Heart left ventricle (tissue), 16 donors: Measurements from ENCODE around the gene IL6ST. TPM values are rescaled to one million over a fixed set of nuclear protein-coding genes. Genes with fewer than 3 reads are reported as not detected.
"Not testable (repeated sequence)": the region's sequence is repeated elsewhere in the genome, so short reads cannot be mapped to it uniquely, and the experiment has no call there.

Source experiments
- ATAC-seq, 4 donors: fragments of 200-7000 bp; cut with Tn5 transposase; one replicate each; pipeline ENCODE4 v1.9.1; 2020 to 2022; ENCODE audit warnings: moderate library complexity in 4 of 4, mild to moderate bottlenecking in 3 of 4, moderate number of reproducible peaks in 1 of 4
- DNase-seq, 5 donors: peaks; one replicate each; pipeline ENCODE4 v3.0.0-alpha.2; 2020
- H3K27ac ChIP-seq, 12 donors: fragments of 200-600 bp; sonication (generic) in 4 of 12; one replicate each; pipeline versions ENCODE4 v1.5.0 to v1.8.0; 2016 to 2022; ENCODE audit warnings: mild to moderate bottlenecking in 2 of 12
- H3K27me3 ChIP-seq, 9 donors: fragments of 200-600 bp; sonication (generic) in 2 of 9; one replicate each; pipeline versions ENCODE4 v1.5.1 to v1.8.0; 2016 to 2022; ENCODE audit warnings: mild to moderate bottlenecking in 3 of 9
- H3K36me3 ChIP-seq, 9 donors: fragments of 200-600 bp; sonication (generic) in 2 of 9; one replicate each; pipeline versions ENCODE4 v1.5.0 to v1.8.0; 2018 to 2022; ENCODE audit warnings: mild to moderate bottlenecking in 2 of 9
- H3K4me1 ChIP-seq, 12 donors: fragments of 200-600 bp; sonication (generic) in 4 of 12; one replicate each; pipeline versions ENCODE4 v1.5.0 to v1.8.0; 2016 to 2022; ENCODE audit warnings: mild to moderate bottlenecking in 3 of 12
- H3K4me3 ChIP-seq, 12 donors: fragments of 200-600 bp; sonication (generic) in 4 of 12; one replicate each; pipeline versions ENCODE4 v1.5.0 to v1.8.0; 2017 to 2022; ENCODE audit warnings: mild to moderate bottlenecking in 9 of 12, moderate library complexity in 4 of 12
- H3K9me3 ChIP-seq, 12 donors: fragments of 200-600 bp; sonication (generic) in 4 of 12; one replicate each; pipeline versions ENCODE4 v1.5.0 to v1.8.0; 2016 to 2022; ENCODE audit warnings: mild to moderate bottlenecking in 1 of 12
- CTCF ChIP-seq, 12 donors: fragments of 200-600 bp; sonication (generic) in 4 of 12; IDR thresholded peaks; one replicate each; pipeline versions ENCODE4 v1.5.0 to v1.8.0; 2018 to 2022; ENCODE audit warnings: antibody characterized with exemption in 12 of 12, mild to moderate bottlenecking in 5 of 12
- POLR2A ChIP-seq, 2 donors: fragments of 450-650 bp; IDR thresholded peaks; one replicate each; pipeline ENCODE4 v1.6.1; 2017; ENCODE audit warnings: antibody characterized with exemption in 2 of 2, mild to moderate bottlenecking in 2 of 2, moderate library complexity in 2 of 2
- WGBS, 4 donors: extraction: QIAGEN DNeasy Blood & Tissue Kit in 2 of 4; methylation state at CpG; one replicate each; pipeline versions ENCODE4 v1.1.5 to v1.1.7; 2013 to 2018; 5-methylcytosine and 5-hydroxymethylcytosine counted together
- intact Hi-C, 10 donors: fragments of 100-400 bp; cut with DNase I; formaldehyde crosslinking; loops; one replicate each; pipeline versions ENCODE4 v1.11.1 to v1.14.2; 2022
- polyA plus RNA-seq, 2 donors: library from polyadenylated mRNA; stranded (reverse); fragments of 200-250 nt; gene quantifications; one replicate each; pipeline ENCODE4 v1.2.3, GENCODE V29; 2013
- total RNA-seq, 9 donors: library from RNA; depleted of rRNA in 2 of 9; stranded (reverse); fragments of >200 nt in 2 of 9; fragmentation: NEBNext Ultra II Directional in 3 of 9; extraction: Animal tissue kit (Norgen Biotek cat#: 25700) in 3 of 9; gene quantifications; one replicate each; pipeline versions ENCODE4 v1.1.0 to v1.2.4, GENCODE V29; 2016 to 2023
- donor health status: ischemic (EF 13 %, LVEDD 7.1; RV severe dilation, severe dysfunction).
- donor health status: healthy with polysubstance abuse.
- donor health status: DM: no; HTN: yes; CAD: no.
- donor health status: DM: no; HTN: no; CAD: no.
- donor health status: ischemic (EF 25% LVEDD 6.9; RV normal size, moderate dysfunction).
- donor health status: ischemic (EF 25% LVEDD 5.7; RV mildly dilated, moderate dysfunction).
- donor health status: healthy.
- donor health status: DM: yes; HTN: yes; CAD: no.
- donor health status: ischemic (EF 35%, LVEDD 5.7; RV mildly dilated, moderate dysfunction).
- donor health status: nonischemic (EF 11% LVEDD 7.7; RV severe dilation, severe dysfunction).
- donor health status: DM: yes; HTN: yes; CAD: no.
- donor health status: PGD.
- donor health status: ischemic (EF 29% LVEDD 5.4; RV normal size, mild dysfunction).
- donor health status: nonischemic (EF 23%, LVEDD 6.1; RV moderate dilation, normal function).

Gene IL6ST
- total and polyA plus RNA-seq, 11 donors = 24.6 to 239 (median 152) TPM

- DNase-seq (no peak), ATAC-seq (no peak)
- intact Hi-C loops = loop anchor here in 5 of 10 donors (5.0 to 10.0 kb wide), 6 partner anchors 60 to 1183 kb away; partner anchors contain the start of gene GPBP1 (in 1 of the 5)
- Histone ChIP-seq H3K36me3 (peaks cover 0 to 5% (median 0%) of the 10 kb centered on the region in 9 donors), H3K4me3 (peak overlapping the region in 11 of 12 donors; percentile 67 to 95 (median 82)), H3K27me3 (no peaks in the 10 kb centered on the region), H3K9me3 (peaks cover 0 to 5% (median 0%) of the 10 kb centered on the region in 12 donors), H3K4me1 (peaks cover 3 to 73% (median 38%) of the 10 kb centered on the region in 12 donors), H3K27ac (peak overlapping the region; percentile 5 to 100 (median 98))
- TF ChIP-seq CTCF (IDR thresholded peaks at IDR 0.05) = no peak
- 27 to 48% (median 34%) methylated on average over 5 of the region's 5 CpGs for WGBS, 4 donors
Observed at GRCh38 chr5:55991768-55992486, 2.8 kb downstream of the IL6ST start.

- intact Hi-C loops = loop anchor here in 5 of 10 donors (5.0 to 10.0 kb wide), 6 partner anchors 61 to 1184 kb away; partner anchors contain the start of gene GPBP1 (in 1 of the 5)
- not testable (repeated sequence) for H3K9me3 ChIP-seq, H3K27ac ChIP-seq, ATAC-seq, H3K27me3 ChIP-seq, DNase-seq
- 92 to 98% (median 95%) methylated on average over 4 of the region's 4 CpGs for WGBS, 4 donors
- Histone ChIP-seq H3K36me3 (peaks cover 0 to 13% (median 3%) of the 10 kb centered on the region in 9 donors), H3K4me3 (peak overlapping the region in 1 of 12 donors; percentile 15), H3K4me1 (peaks cover 3 to 78% (median 34%) of the 10 kb centered on the region in 12 donors)
Observed at GRCh38 chr5:55990895-55991294, 3.9 kb downstream of the IL6ST start.

- Histone ChIP-seq H3K9me3 (peaks cover 0 to 9% (median 0%) of the 10 kb centered on the region in 12 donors), H3K4me1 (peaks cover 3 to 83% (median 31%) of the 10 kb centered on the region in 12 donors), H3K36me3 (peaks cover 0 to 13% (median 3%) of the 10 kb centered on the region in 9 donors), H3K27me3 (no peaks in the 10 kb centered on the region), H3K27ac (peak overlapping the region in 2 of 12 donors; percentile 19 to 52), H3K4me3 (peak overlapping the region in 3 of 12 donors; percentile 1 to 15 (median 14))
- intact Hi-C loops = loop anchor here in 5 of 10 donors (5.0 to 10.0 kb wide), 6 partner anchors 62 to 1185 kb away; partner anchors contain the start of gene GPBP1 (in 1 of the 5)
- WGBS, 4 donors = 56 to 71% (median 66%) methylated on average over 1 of the region's 1 CpG
- TF ChIP-seq CTCF (IDR thresholded peaks at IDR 0.05) (no peak), POLR2A (IDR thresholded peaks at IDR 0.05) (no peak)
- ATAC-seq (no peak), DNase-seq (no peak)
Observed at GRCh38 chr5:55989860-55990259, 4.9 kb downstream of the IL6ST start.

GRCh38 chr5:55988979-55989638 is 5.7 kb downstream of the IL6ST start:
- Histone ChIP-seq H3K4me1 (peaks cover 3 to 90% (median 38%) of the 10 kb centered on the region in 12 donors), H3K4me3 (peak overlapping the region in 2 of 12 donors; percentile 14 to 15), H3K27ac (no peak overlapping the region), H3K36me3 (peaks cover 0 to 13% (median 3%) of the 10 kb centered on the region in 9 donors), H3K9me3 (peaks cover 0 to 9% (median 0%) of the 10 kb centered on the region in 12 donors), H3K27me3 (no peaks in the 10 kb centered on the region)
- ATAC-seq (no peak), DNase-seq (no peak)
- 38 to 68% (median 53%) methylated on average over 4 of the region's 4 CpGs for WGBS, 4 donors
- TF ChIP-seq POLR2A (IDR thresholded peaks at IDR 0.05) (no peak), CTCF (IDR thresholded peaks at IDR 0.05) (no peak)
- intact Hi-C loops = no loop called here

GRCh38 chr5:55988428-55988827 is 6.3 kb downstream of the IL6ST start:
- ATAC-seq = not testable (repeated sequence)

More at GRCh38 chr5:55988428-55988827, 6.3 kb downstream of the IL6ST start:
- intact Hi-C loops, H3K4me3 ChIP-seq, H3K27me3 ChIP-seq, DNase-seq, H3K9me3 ChIP-seq, H3K27ac ChIP-seq: not testable (repeated sequence)
- Histone ChIP-seq H3K4me1 (peaks cover 7 to 96% (median 44%) of the 10 kb centered on the region in 12 donors), H3K36me3 (peaks cover 0 to 13% (median 3%) of the 10 kb centered on the region in 9 donors)
- WGBS, 4 donors = 96 to 98% (median 98%) methylated on average over 10 of the region's 10 CpGs
